Neural progenitor cell (in vitro differentiated cells): Measurements from ENCODE around the gene PTPRN2.

Source experiments
- EZH2 ChIP-seq: fragments of 200-600 bp; sonication (generic); IDR thresholded peaks from 2 replicates; pipeline ENCODE4 v1.6.1; 2017; ENCODE audit warnings: antibody characterized with exemption, mild to moderate bottlenecking, moderate library complexity
- EZH2phosphoT487 ChIP-seq: fragments of 200-600 bp; sonication (generic); IDR thresholded peaks from 2 replicates; pipeline ENCODE4 v1.6.1; 2017; ENCODE audit warnings: antibody characterized with exemption
- TF ChIP-seq, protein P1 (sequence below): fragments of 200-600 bp; sonication (generic); IDR thresholded peaks from 2 replicates; pipeline ENCODE4 v1.5.1; 2017; ENCODE audit warnings: antibody characterized with exemption, mild to moderate bottlenecking

DNA sequence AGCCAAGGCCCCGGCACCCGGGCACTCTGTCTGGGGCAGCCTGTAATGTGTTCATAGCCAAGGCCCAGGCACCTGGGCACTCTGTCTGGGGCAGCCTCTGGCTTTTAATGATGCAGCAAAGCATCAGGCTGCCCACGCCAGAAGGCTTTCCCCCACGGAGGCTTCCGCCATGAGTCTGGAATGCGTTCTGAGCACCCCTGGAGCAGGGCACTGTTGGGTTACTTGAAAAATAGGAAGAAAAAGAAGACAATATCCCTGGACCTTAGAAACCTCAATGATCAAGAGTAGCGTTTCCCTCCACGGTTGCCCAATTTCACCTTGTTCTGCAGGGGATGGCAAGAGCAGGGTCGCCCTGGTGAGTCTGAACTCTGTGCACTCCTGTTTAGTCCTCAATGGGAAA lies 565.0 kb downstream of the PTPRN2 start:
- TF ChIP-seq, protein P1, sequence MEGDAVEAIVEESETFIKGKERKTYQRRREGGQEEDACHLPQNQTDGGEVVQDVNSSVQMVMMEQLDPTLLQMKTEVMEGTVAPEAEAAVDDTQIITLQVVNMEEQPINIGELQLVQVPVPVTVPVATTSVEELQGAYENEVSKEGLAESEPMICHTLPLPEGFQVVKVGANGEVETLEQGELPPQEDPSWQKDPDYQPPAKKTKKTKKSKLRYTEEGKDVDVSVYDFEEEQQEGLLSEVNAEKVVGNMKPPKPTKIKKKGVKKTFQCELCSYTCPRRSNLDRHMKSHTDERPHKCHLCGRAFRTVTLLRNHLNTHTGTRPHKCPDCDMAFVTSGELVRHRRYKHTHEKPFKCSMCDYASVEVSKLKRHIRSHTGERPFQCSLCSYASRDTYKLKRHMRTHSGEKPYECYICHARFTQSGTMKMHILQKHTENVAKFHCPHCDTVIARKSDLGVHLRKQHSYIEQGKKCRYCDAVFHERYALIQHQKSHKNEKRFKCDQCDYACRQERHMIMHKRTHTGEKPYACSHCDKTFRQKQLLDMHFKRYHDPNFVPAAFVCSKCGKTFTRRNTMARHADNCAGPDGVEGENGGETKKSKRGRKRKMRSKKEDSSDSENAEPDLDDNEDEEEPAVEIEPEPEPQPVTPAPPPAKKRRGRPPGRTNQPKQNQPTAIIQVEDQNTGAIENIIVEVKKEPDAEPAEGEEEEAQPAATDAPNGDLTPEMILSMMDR = no peak
- TF ChIP-seq EZH2phosphoT487 (no peak), EZH2 (no peak)
